ENCODE data around the gene RGS10. TPM values are rescaled to one million over a fixed set of nuclear protein-coding genes. Genes with fewer than 3 reads are reported as not detected.

The RGS10 gene
- total and polyA plus RNA-seq, 2 experiments from 2014 or later = 16.8 to 26.8 TPM

GRCh38 chr10:119507115-119507514 lies 35.4 kb downstream of the RGS10 start:
- no peak for TF ChIP-seq JUNB (IDR thresholded peaks at IDR 0.05; ENCODE audit: unreplicated experiment)
- TF ChIP-seq ETS1 (IDR thresholded peaks at IDR 0.05) = no peak
- no peak for TF ChIP-seq EZH2phosphoT487 (IDR thresholded peaks at IDR 0.05; ENCODE audit: unreplicated experiment)
- TF ChIP-seq, protein P1, sequence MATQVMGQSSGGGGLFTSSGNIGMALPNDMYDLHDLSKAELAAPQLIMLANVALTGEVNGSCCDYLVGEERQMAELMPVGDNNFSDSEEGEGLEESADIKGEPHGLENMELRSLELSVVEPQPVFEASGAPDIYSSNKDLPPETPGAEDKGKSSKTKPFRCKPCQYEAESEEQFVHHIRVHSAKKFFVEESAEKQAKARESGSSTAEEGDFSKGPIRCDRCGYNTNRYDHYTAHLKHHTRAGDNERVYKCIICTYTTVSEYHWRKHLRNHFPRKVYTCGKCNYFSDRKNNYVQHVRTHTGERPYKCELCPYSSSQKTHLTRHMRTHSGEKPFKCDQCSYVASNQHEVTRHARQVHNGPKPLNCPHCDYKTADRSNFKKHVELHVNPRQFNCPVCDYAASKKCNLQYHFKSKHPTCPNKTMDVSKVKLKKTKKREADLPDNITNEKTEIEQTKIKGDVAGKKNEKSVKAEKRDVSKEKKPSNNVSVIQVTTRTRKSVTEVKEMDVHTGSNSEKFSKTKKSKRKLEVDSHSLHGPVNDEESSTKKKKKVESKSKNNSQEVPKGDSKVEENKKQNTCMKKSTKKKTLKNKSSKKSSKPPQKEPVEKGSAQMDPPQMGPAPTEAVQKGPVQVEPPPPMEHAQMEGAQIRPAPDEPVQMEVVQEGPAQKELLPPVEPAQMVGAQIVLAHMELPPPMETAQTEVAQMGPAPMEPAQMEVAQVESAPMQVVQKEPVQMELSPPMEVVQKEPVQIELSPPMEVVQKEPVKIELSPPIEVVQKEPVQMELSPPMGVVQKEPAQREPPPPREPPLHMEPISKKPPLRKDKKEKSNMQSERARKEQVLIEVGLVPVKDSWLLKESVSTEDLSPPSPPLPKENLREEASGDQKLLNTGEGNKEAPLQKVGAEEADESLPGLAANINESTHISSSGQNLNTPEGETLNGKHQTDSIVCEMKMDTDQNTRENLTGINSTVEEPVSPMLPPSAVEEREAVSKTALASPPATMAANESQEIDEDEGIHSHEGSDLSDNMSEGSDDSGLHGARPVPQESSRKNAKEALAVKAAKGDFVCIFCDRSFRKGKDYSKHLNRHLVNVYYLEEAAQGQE (IDR thresholded peaks at IDR 0.05; ENCODE audit: unreplicated experiment) = no peak
- TF ChIP-seq EZH2 (IDR thresholded peaks at IDR 0.05; ENCODE audit: low read depth, unreplicated experiment) = no peak
- no peak for TF ChIP-seq ZNF462 (CRISPR knock-in tag; IDR thresholded peaks at IDR 0.05)
- TF ChIP-seq POLR2AphosphoS5 (IDR thresholded peaks at IDR 0.05; ENCODE audit: low read depth) = no peak
- no peak for TF ChIP-seq NANOG (IDR thresholded peaks at IDR 0.05; ENCODE audit: borderline replicate concordance)
- no peak for TF ChIP-seq ZNF331 (CRISPR knock-in tag; IDR thresholded peaks at IDR 0.05; ENCODE audit: low read depth)
- no peak for TF ChIP-seq CREB1 (CRISPR knock-in tag; IDR thresholded peaks at IDR 0.05; ENCODE audit: low read depth)
- no peak for TF ChIP-seq CTCF (conservative IDR thresholded peaks at IDR 0.05; ENCODE audit: low read depth in 2 of 2)
- TF ChIP-seq ZNF114 (CRISPR knock-in tag; IDR thresholded peaks at IDR 0.05) = no peak
- TF ChIP-seq STAT1 (IDR thresholded peaks at IDR 0.05; ENCODE audit: unreplicated experiment) = no peak
- Histone ChIP-seq H3K36me3 (ENCODE audit: insufficient read depth) (no peaks in the 10 kb centered on the region), H3F3A (replicated peaks; ENCODE audit: low read depth) (no peaks in the 10 kb centered on the region), H3K4me3 (no peak overlapping the region), H2AFZ (no peak overlapping the region), H3K9me2 (ENCODE audit: insufficient read depth) (no peaks in the 10 kb centered on the region), H3K79me2 (replicated peaks; ENCODE audit: insufficient read depth) (no peaks in the 10 kb centered on the region), H3K4me2 (no peak overlapping the region), H3K4me1 (ENCODE audit: insufficient read depth) (no peaks in the 10 kb centered on the region), H3K27ac (ENCODE audit: low read depth) (no peak overlapping the region), H4K20me1 (replicated peaks; ENCODE audit: insufficient read depth) (no peaks in the 10 kb centered on the region), H3K27me3 (ENCODE audit: insufficient read depth) (no peaks in the 10 kb centered on the region)
- Mint-ChIP-seq H3K4me1 (peaks cover 7% of the 10 kb centered on the region), H3K9me3 (no peaks in the 10 kb centered on the region; the same call in 2 of the 3 replicates), H3K4me3 (no peak overlapping the region), H3K27me3 (ENCODE audit: insufficient read depth, low read depth, poor library complexity) (peaks cover 4% of the 10 kb centered on the region), H3K27ac (no peak overlapping the region), H3K36me3 (ENCODE audit: low read depth) (no peaks in the 10 kb centered on the region)
- DNase-seq (ENCODE audit: low spot score) (no peak), ATAC-seq (no peak)
